HepG2 (cell line): ENCODE results near the gene C15orf62. TPM values are rescaled to one million over a fixed set of nuclear protein-coding genes. Genes with fewer than 3 reads are reported as not detected.
A peak's percentile ranks its signal among the peaks of the same experiment; 100 is the strongest.

Source experiments
- ATRX ChIP-seq: sonication (generic); formaldehyde crosslinking; IDR thresholded peaks from 2 replicates; pipeline ENCODE4 v1.4.0; 2020; ENCODE audit warnings: missing genetic modification reagents, borderline replicate concordance
- DNMT1 ChIP-seq: sonication (generic); formaldehyde crosslinking; IDR thresholded peaks from 2 replicates; pipeline ENCODE4 v1.5.1; 2020; ENCODE audit warnings: mild to moderate bottlenecking, missing genetic modification reagents
- GMEB2 ChIP-seq: IDR thresholded peaks from 2 replicates; pipeline ENCODE4 v1.6.1; 2016; ENCODE audit warnings: missing biosample characterization, missing genetic modification reagents, low read depth
- HNRNPLL ChIP-seq: fragments of 200-400 bp; formaldehyde crosslinking; IDR thresholded peaks from 2 replicates; pipeline ENCODE4 v1.6.1; 2017; ENCODE audit warnings: mild to moderate bottlenecking, low read depth, low read length; ENCODE audit not compliant: poor library complexity, severe bottlenecking
- IKZF5 ChIP-seq: IDR thresholded peaks from 2 replicates; pipeline ENCODE4 v1.6.1; 2018; ENCODE audit warnings: missing genetic modification reagents, mild to moderate bottlenecking, missing compliant biosample characterization
- ISX ChIP-seq: sonication (generic); formaldehyde crosslinking; conservative IDR thresholded peaks from 2 replicates; pipeline ENCODE4 v1.5.0; 2020; ENCODE audit warnings: missing genetic modification reagents
- KDM5A ChIP-seq: fragments of 200-600 bp; sonication (generic); IDR thresholded peaks from 2 replicates; pipeline ENCODE4 v1.7.0; 2018; ENCODE audit warnings: antibody characterized with exemption, mild to moderate bottlenecking, low read length, borderline replicate concordance
- MED1 ChIP-seq: sonication (generic); formaldehyde crosslinking; IDR thresholded peaks from 2 replicates; pipeline ENCODE4 v1.4.0; 2020; ENCODE audit warnings: missing genetic modification reagents
- MEIS1 ChIP-seq: sonication (generic); formaldehyde crosslinking; IDR thresholded peaks from 2 replicates; pipeline ENCODE4 v1.9.0; 2021; ENCODE audit warnings: mild to moderate bottlenecking, missing genetic modification reagents, moderate library complexity, borderline replicate concordance
- MXD1 ChIP-seq: sonication (generic); formaldehyde crosslinking; IDR thresholded peaks from 2 replicates; pipeline ENCODE4 v1.4.0; 2020; ENCODE audit warnings: mild to moderate bottlenecking, missing genetic modification reagents
- NONO ChIP-seq, 2 experiments: fragments of 450-650 bp in 1 of 2; sonication (generic) in 1 of 2; formaldehyde crosslinking in 1 of 2; IDR thresholded peaks in 1 of 2; conservative IDR thresholded peaks in 1 of 2; 2 replicates each; pipeline versions ENCODE4 v1.6.1 to v1.8.0; 2017 to 2022; ENCODE audit warnings: mild to moderate bottlenecking in 1 of 2, missing genetic modification reagents in 1 of 2, moderate library complexity in 1 of 2
- NPAS2 ChIP-seq: sonication (generic); formaldehyde crosslinking; IDR thresholded peaks from 2 replicates; pipeline ENCODE4 v1.8.0; 2022; ENCODE audit warnings: mild to moderate bottlenecking, missing genetic modification reagents, borderline replicate concordance
- NR1H2 ChIP-seq: sonication (generic); formaldehyde crosslinking; IDR thresholded peaks from 2 replicates; pipeline ENCODE4 v1.8.1; 2022; ENCODE audit warnings: low read depth, missing genetic modification reagents, borderline replicate concordance
- NR2F2 ChIP-seq: IDR thresholded peaks from 2 replicates; pipeline ENCODE4 v1.6.1; 2012; ENCODE audit warnings: low read depth, inconsistent platforms, borderline replicate concordance
- PHF5A ChIP-seq: IDR thresholded peaks from one replicate; pipeline ENCODE4 v1.6.1; 2018; ENCODE audit warnings: low read depth, missing genetic modification reagents; ENCODE audit not compliant: unreplicated experiment
- SNAI1 ChIP-seq: sonication (generic); formaldehyde crosslinking; IDR thresholded peaks from 2 replicates; pipeline ENCODE4 v1.5.0; 2020; ENCODE audit warnings: mild to moderate bottlenecking, missing genetic modification reagents, borderline replicate concordance
- XBP1 ChIP-seq: sonication (generic); formaldehyde crosslinking; IDR thresholded peaks from 2 replicates; pipeline ENCODE4 v1.5.0; 2020; ENCODE audit warnings: missing genetic modification reagents
- ZBTB33 ChIP-seq: sonication (generic); formaldehyde crosslinking; IDR thresholded peaks from 2 replicates; pipeline ENCODE4 v1.4.0; 2020; ENCODE audit warnings: missing genetic modification reagents
- ZNF136 ChIP-seq: sonication (generic); formaldehyde crosslinking; IDR thresholded peaks from 2 replicates; pipeline ENCODE4 v1.8.1; 2022; ENCODE audit warnings: low read depth, mild to moderate bottlenecking, moderate library complexity, missing genetic modification reagents
- ZNF143 ChIP-seq: sonication (generic); formaldehyde crosslinking; IDR thresholded peaks from 2 replicates; pipeline ENCODE4 v1.4.0; 2020; ENCODE audit warnings: missing genetic modification reagents
- ZNF496 ChIP-seq: sonication (generic); formaldehyde crosslinking; IDR thresholded peaks from 2 replicates; pipeline ENCODE4 v1.8.1; 2023; ENCODE audit warnings: mild to moderate bottlenecking, moderate library complexity, missing genetic modification reagents; ENCODE audit not compliant: insufficient replicate concordance
- ZNF589 ChIP-seq: sonication (generic); formaldehyde crosslinking; conservative IDR thresholded peaks from 2 replicates; pipeline ENCODE4 v1.8.0; 2022; ENCODE audit warnings: mild to moderate bottlenecking, moderate library complexity, missing genetic modification reagents
- ZNF607 ChIP-seq: sonication (generic); formaldehyde crosslinking; IDR thresholded peaks from 2 replicates; pipeline ENCODE4 v1.5.1; 2020; ENCODE audit warnings: missing genetic modification reagents, mild to moderate bottlenecking, borderline replicate concordance
- ZNF644 ChIP-seq: IDR thresholded peaks from 2 replicates; pipeline ENCODE4 v1.6.1; 2016; ENCODE audit warnings: low read depth
- ZNF674 ChIP-seq: sonication (generic); formaldehyde crosslinking; IDR thresholded peaks from 2 replicates; pipeline ENCODE4 v1.5.0; 2020; ENCODE audit warnings: low read depth, mild to moderate bottlenecking, missing genetic modification reagents
- ZNF772 ChIP-seq: sonication (generic); formaldehyde crosslinking; IDR thresholded peaks from 2 replicates; pipeline ENCODE4 v1.5.0; 2020; ENCODE audit warnings: mild to moderate bottlenecking, missing genetic modification reagents
- ZNF816 ChIP-seq: sonication (generic); formaldehyde crosslinking; IDR thresholded peaks from 2 replicates; pipeline ENCODE4 v1.8.0; 2022; ENCODE audit warnings: missing genetic modification reagents, mild to moderate bottlenecking, borderline replicate concordance
- ZSCAN22 ChIP-seq: sonication (generic); formaldehyde crosslinking; IDR thresholded peaks from 2 replicates; pipeline ENCODE4 v1.4.0; 2020; ENCODE audit warnings: mild to moderate bottlenecking, missing genetic modification reagents
- polyA plus RNA-seq, 8 experiments: library from polyadenylated mRNA; depleted of rRNA in 3 of 8; stranded (reverse) in 7 of 8; unstranded in 1 of 8; fragments of >200 nt; fragmentation: Illumina TruSeq in 4 of 8; extraction: Trizol in 4 of 8; gene quantifications; 2 replicates each; pipeline versions ENCODE4 v1.2.1 to v1.2.3, GENCODE V29; 2011 to 2016; ENCODE audit warnings: low read depth in 4 of 8, missing spikeins in 1 of 8, mixed read lengths in 1 of 8; ENCODE audit not compliant: insufficient read depth in 1 of 8
- total RNA-seq, 5 experiments: library from RNA; depleted of rRNA; stranded (reverse); fragments of >200 nt; fragmentation: Illumina TruSeq; extraction: Trizol; gene quantifications; 2 replicates each; pipeline ENCODE4 v1.2.3, GENCODE V29; 2016; ENCODE audit warnings: low read depth in 1 of 5

Gene C15orf62
- total and polyA plus RNA-seq, 2 of the 13 experiments (the other 11 are each of a cell fraction or from before 2014, with no cell fraction given), result 0.51 to 1.1 TPM

GRCh38 chr15:40754574-40754882 is 15.3 kb upstream of the C15orf62 start (continued):
- TF ChIP-seq ZNF136 (CRISPR knock-in tag) (no peak), NONO (IDR thresholded peaks at IDR 0.05) (no peak), NONO (CRISPR knock-in tag; conservative IDR thresholded peaks at IDR 0.05) (no peak), IKZF5 (CRISPR knock-in tag) (no peak), MEIS1 (CRISPR knock-in tag) (no peak), ZBTB33 (CRISPR knock-in tag) (no peak), ATRX (CRISPR knock-in tag) (no peak), MED1 (no peak), ZNF772 (CRISPR knock-in tag) (no peak), ZSCAN22 (CRISPR knock-in tag) (no peak), PHF5A (CRISPR knock-in tag) (no peak), ZNF143 (CRISPR knock-in tag) (no peak), ZNF644 (CRISPR knock-in tag) (no peak), GMEB2 (no peak), SNAI1 (no peak), HNRNPLL (peak; percentile 56), NR2F2 (no peak), KDM5A (no peak), ZNF607 (CRISPR knock-in tag) (no peak), ISX (CRISPR knock-in tag) (0 out of 2 replicates have a peak, but pooled peaks have one; percentile 5), ZNF589 (CRISPR knock-in tag) (no peak), MXD1 (no peak), ZNF816 (CRISPR knock-in tag) (no peak; the same call in 1 of the 2 replicates), ZNF674 (CRISPR knock-in tag) (no peak), NR1H2 (CRISPR knock-in tag) (no peak), XBP1 (no peak), NPAS2 (CRISPR knock-in tag) (no peak), DNMT1 (CRISPR knock-in tag) (0 out of 2 replicates have a peak, but pooled peaks have one; percentile 8), ZNF496 (no peak)
